Measurements from ENCODE around the gene KLRC3.
A peak's percentile ranks its signal among the peaks of the same experiment; 100 is the strongest.
"Not testable (repeated sequence)": the region's sequence is repeated elsewhere in the genome, so short reads cannot be mapped to it uniquely, and the experiment has no call there.

KLRC3 gene

DNA sequence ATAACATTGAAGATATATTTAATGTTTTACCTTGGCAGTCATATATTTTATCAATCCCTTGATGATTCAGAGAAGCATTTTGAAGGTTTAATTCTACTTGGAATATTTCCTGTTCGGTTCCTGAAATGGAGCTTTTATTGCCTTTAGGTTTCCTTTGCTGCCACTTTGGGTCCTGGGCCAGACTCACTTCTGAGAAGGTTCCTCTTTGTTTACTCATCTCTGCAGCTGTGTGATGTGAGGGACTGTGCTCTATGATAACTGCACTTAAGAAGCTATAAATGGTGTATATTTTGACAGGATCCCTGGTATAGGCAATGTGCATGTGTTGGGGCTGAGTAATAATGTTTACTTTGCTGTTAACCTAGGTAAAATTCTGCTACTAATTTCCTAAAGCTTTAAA is at the start of gene KLRC3:
KLRC3 (minus strand) TSS at position 262 of the 400 bp plus-strand sequence; CDS start at position 217, 45 bp downstream.
- not testable (repeated sequence) for DNase-seq (ENCODE audit: low spot score)

GRCh38 chr12:10469701-10470100 is 49.3 kb upstream of the KLRC3 start:
- DNase-seq (ENCODE audit: low spot score), result no peak

DNA sequence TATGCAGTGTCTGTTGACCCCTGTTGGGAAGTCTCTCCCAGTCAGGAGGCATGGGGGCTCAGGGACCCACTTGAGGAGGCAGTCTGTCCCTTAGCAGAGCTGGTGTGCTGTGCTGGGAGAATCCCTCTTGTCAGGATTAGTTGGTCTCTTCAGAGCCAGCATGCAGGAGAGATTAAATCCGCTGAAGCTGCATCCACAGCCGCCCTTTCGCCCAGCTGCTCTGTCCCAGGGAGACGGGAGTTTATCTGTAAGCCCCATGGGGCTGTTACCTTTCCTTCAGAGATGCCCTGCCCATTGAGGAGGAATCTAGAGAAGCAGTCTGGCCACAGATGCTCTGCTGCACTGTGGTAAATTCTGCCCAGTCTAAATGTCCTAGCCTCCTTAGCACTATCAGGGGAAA is 45.9 kb upstream of the KLRC3 start:
- DNase-seq (ENCODE audit: low spot score), result no peak

DNA sequence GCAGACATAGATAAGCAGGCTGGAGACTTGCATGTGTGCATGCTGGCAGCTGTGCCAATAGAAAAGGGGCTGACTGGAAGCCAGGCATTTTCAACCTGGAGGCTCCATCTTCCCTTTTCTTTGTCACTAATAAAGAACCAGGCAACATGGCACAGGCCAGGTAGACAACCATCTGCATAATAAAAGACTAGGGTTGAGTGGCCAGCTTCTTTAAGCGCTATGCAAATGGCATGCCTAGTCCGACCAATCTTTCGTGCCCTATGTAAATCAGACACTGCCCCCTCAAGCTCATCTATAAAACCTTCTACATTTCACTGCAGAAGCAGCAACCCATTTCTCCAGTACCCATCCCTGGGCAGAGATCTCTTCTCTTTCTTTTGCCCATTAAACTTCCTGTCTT is 37.4 kb upstream of the KLRC3 start:
- no peak for DNase-seq (ENCODE audit: low spot score)

DNA sequence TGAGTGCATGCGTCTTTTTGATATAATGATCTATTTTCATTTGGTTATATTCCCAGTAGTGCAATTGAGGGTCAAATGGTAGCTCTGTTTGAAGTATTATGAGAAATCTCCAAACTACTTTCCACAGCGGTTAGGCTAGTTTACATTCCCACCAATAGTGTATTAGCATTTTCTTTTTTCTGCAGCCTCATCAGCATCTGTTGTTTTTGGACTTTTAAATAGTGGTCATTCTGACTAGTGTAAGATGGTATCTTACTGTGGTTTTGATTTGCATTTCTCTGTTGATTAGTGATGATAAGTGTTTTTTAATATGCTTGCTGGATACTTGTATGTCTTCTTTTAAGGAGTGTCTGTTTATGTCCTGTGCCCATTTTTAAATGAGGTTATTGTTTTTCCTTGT is 36.5 kb upstream of the KLRC3 start:
- no peak for DNase-seq (ENCODE audit: low spot score)

GRCh38 chr12:10455766-10456165 is 35.4 kb upstream of the KLRC3 start:
- DNase-seq (ENCODE audit: low spot score), result no peak

DNA sequence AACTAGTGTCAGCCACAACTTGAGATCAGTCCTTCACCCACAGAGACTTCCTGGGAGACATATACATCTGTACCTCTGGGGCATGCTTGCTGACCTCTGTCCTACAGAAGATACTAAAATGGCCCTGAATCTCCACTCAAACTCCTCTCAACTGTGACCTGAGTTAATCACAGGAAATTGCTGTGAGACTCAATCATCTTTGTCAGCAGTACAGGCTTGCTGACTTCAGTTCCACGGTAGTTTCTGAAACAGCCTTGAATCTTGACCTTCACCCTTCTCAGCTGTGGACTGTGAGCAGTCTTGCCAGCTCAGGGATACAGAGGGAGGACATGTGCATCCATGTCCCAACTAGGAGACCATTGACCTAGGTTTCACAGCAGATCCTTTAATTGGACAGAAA is 34.1 kb upstream of the KLRC3 start:
- peak; percentile 81 for DNase-seq (ENCODE audit: low spot score)

- peak; percentile 22 for DNase-seq (ENCODE audit: low spot score)
Observed at GRCh38 chr12:10453156-10453555, 32.8 kb upstream of the KLRC3 start, which contains the start of gene KLRC1. TSS of gene KLRC1 (minus strand) at chr12:10453377. CDS start at chr12:10451156, 2,221 bp downstream.

GRCh38 chr12:10448236-10448635 is 27.8 kb upstream of the KLRC3 start:
- DNase-seq (ENCODE audit: low spot score), result no peak

- not testable (repeated sequence) for DNase-seq (ENCODE audit: low spot score)
Observed at GRCh38 chr12:10446052-10446451, 25.7 kb upstream of the KLRC3 start.

DNA sequence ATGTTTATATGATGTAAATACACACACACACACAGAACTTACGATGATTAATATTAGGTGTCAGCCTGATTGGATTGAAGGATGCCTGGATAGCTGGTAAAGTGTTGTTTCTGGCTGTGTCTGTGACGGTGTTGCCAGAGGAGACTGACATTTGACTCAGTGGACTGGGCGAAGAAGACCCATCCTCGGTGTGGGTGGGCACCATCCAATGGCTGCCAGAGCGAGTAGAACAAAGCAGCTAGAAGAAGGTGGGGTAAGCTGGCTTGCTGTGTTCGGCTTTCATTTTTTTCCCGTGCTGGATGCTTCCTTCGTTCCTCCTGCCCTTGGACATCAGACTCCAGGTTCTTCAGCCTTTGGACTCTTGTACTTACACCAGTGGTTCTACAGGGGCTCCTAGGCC is 20.7 kb upstream of the KLRC3 start:
- DNase-seq (ENCODE audit: low spot score), result not testable (repeated sequence)

GRCh38 chr12:10439608-10440274 is 19.3 kb upstream of the KLRC3 start:
- not testable (repeated sequence) for DNase-seq (ENCODE audit: low spot score)

GRCh38 chr12:10437601-10438000 is 17.2 kb upstream of the KLRC3 start:
- DNase-seq (ENCODE audit: low spot score), result not testable (repeated sequence)

GRCh38 chr12:10435816-10436215 is 15.4 kb upstream of the KLRC3 start, which contains the start of gene KLRC2:
TSS of gene KLRC2 (minus strand) at chr12:10436010. CDS start at chr12:10435986, 24 bp downstream.
- DNase-seq (ENCODE audit: low spot score), result not testable (repeated sequence)

GRCh38 chr12:10430623-10431022 is 10.2 kb upstream of the KLRC3 start:
- DNase-seq (ENCODE audit: low spot score), result not testable (repeated sequence)

DNA sequence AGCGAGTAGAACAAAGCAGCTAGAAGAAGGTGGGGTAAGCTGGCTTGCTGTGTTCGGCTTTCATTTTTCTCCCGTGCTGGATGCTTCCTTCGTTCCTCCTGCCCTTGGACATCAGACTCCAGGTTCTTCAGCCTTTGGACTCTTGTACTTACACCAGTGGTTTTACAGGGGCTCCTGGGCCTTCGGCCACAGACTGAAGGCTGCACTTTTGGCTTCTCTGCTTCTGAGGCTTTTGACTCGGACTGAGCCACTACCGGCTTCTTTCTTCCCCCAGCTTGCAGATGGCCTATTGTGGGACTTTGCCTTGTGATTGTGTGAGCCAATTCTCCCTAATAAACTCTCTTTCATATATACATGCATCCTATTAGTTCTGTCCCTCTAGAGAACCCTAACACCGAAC is 5.5 kb upstream of the KLRC3 start:
- DNase-seq (ENCODE audit: low spot score), result not testable (repeated sequence)

- not testable (repeated sequence) for DNase-seq (ENCODE audit: low spot score)
Observed at GRCh38 chr12:10424260-10424899, 4.0 kb upstream of the KLRC3 start.

DNA sequence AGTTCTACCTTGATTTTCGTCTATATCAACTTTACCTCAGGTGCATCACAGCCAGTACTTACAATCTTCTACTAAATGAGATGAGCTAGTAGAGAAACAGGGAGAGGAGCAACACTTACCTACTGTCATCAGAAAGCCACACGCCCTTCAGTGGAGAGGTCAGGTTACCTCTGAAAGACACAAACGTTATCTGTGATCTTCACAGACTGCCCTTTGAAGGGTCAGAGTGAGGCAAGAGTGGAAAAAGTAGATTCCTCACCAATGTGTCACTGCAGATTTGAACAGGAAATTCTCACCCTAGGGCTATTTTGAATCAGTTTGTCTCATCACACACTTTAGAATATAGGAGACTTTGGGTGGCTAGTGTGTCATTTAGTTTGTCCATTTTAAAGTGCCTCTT is 1.8 kb upstream of the KLRC3 start:
- not testable (repeated sequence) for DNase-seq (ENCODE audit: low spot score)

DNA sequence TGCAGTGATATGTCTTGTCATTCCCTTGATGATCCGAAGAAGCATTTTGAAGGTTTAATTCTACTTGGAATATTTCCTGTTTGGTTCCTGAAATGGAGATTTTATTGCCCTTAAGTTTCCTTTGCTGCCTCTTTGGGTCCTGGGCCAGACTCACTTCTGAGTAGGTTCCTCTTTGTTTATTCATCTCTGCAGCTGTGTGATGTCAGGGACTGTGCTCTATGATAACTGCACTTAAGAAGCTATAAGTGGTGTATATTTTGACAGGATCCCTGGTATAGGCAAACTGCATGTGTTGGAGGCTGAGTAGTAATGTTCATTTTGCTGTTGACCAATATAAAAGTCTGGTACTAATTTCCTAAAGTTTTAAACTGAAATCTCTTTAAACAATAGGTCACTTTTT is 11.0 kb downstream of the KLRC3 start, which contains the start of gene KLRC4:
KLRC4 (minus strand) TSS at position 366 of the 400 bp plus-strand sequence; CDS start at position 184, 182 bp downstream.
- DNase-seq (ENCODE audit: low spot score), result no peak

GRCh38 chr12:10408842-10409241 is 11.6 kb downstream of the KLRC3 start:
- DNase-seq (ENCODE audit: low spot score), result no peak

DNA sequence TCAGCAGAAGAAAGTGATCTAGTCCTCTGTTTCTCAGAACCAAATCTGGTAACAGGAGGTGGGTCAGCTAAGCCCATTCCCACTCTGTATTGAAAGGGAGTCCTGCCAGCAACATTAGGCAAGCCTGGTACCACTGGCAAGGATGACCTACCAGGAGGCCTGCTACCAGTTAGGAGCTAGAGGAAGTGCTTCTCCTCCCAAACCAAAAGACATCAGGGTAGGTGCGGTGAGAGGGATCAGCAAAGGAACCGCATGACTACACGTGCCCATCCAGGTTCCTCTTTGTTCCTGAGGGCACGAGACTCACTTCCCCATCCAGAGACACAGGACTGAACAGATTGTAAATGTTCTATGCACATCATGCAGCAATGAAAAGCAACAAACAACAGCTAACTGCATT is 13.7 kb downstream of the KLRC3 start:
- no peak for DNase-seq (ENCODE audit: low spot score)

GRCh38 chr12:10405294-10405693 is 15.1 kb downstream of the KLRC3 start:
- peak; percentile 23 for DNase-seq (ENCODE audit: low spot score)

DNA sequence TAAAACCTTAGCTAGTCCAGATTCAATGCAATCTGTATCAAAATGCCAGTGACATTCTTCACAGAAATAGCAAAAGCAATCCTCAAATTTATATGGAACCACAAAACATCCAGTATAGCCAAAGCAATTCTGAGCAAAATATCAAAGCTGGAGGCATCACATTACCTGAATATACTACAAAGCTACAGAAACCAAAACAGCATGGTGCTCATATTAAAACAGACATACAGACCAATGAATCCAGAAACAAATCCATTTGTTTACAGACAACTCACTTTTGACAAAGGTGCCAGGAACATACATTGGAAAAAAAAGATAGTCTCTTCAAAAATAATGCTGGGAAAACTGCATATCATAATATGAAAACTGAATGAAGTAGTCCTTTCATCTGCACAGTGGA is 15.6 kb downstream of the KLRC3 start:
- DNase-seq (ENCODE audit: low spot score), result no peak

Data from kidney tubule cell (primary cell).